AG04449 (cell line): Measurements from ENCODE around the gene MYF5.

Experiments
- CTCF ChIA-PET: fragments of 350-600 bp; formaldehyde crosslinking; extraction: SDS; loops from one replicate; lab custom pipeline; 2021; ENCODE audit warnings: antibody characterized with exemption; lab: Yijun Ruan, JAX
- POLR2A ChIA-PET: fragments of 400-600, 350-600 bp; formaldehyde crosslinking; extraction: SDS; loops from one replicate; lab custom pipeline; 2020; ENCODE audit warnings: antibody characterized with exemption, inconsistent platforms; lab: Yijun Ruan, JAX
- DNase-seq: peaks from one replicate; pipeline ENCODE4 v3.0.0-alpha.2; 2010; ENCODE audit warnings: low read depth, low spot score
- H3K4me3 ChIP-seq: 2 replicates; pipeline ENCODE4 v1.5.1; 2011; ENCODE audit warnings: low read depth, mild to moderate bottlenecking, control low read depth, low read length
- TF ChIP-seq, protein P1 (sequence below): IDR thresholded peaks from one replicate; pipeline ENCODE4 v1.5.1; 2011; ENCODE audit warnings: mild to moderate bottlenecking, moderate library complexity, low read length, control low read depth, inconsistent platforms; ENCODE audit not compliant: insufficient read depth; ENCODE audit errors: missing control alignments

The MYF5 gene

DNA sequence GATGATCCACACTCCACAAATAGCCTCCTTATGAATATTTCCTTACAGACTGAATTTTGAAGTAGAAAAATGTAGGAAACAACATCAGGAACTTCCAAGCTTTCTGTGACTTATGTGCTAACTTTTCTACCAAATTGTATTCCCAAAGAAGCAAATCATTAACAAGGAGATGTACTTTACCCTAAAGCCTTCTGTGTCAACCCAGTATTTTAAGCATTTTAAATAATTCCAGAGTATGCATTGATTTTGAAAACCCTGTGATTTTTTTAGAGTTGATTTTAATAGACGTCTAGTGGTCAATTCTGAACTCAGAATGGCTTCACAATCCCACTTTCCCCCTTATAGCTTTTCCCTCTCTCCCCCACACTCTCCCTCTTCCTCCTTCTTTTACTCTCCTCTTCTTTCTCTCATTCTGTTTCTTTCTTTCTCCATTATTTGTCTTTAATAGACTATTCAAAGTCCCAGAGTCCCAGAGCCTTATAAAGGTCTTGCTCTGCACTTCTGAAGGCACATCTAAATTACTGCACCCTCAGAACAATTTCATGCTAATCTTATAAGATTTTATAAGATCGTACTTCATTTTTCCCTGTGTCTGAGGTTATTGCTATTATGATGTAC, 19.3 kb upstream of the MYF5 start:
- TF ChIP-seq, protein P1, sequence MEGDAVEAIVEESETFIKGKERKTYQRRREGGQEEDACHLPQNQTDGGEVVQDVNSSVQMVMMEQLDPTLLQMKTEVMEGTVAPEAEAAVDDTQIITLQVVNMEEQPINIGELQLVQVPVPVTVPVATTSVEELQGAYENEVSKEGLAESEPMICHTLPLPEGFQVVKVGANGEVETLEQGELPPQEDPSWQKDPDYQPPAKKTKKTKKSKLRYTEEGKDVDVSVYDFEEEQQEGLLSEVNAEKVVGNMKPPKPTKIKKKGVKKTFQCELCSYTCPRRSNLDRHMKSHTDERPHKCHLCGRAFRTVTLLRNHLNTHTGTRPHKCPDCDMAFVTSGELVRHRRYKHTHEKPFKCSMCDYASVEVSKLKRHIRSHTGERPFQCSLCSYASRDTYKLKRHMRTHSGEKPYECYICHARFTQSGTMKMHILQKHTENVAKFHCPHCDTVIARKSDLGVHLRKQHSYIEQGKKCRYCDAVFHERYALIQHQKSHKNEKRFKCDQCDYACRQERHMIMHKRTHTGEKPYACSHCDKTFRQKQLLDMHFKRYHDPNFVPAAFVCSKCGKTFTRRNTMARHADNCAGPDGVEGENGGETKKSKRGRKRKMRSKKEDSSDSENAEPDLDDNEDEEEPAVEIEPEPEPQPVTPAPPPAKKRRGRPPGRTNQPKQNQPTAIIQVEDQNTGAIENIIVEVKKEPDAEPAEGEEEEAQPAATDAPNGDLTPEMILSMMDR: no peak
- CTCF ChIA-PET: interaction anchor here (1.2 kb wide), 1 partner anchor 13 kb away, joined by 4 read pairs; no protein-coding TSS in a partner anchor
- no peak for DNase-seq
- POLR2A ChIA-PET: no interaction called here
- H3K4me3 ChIP-seq: no peak overlapping the region

DNA sequence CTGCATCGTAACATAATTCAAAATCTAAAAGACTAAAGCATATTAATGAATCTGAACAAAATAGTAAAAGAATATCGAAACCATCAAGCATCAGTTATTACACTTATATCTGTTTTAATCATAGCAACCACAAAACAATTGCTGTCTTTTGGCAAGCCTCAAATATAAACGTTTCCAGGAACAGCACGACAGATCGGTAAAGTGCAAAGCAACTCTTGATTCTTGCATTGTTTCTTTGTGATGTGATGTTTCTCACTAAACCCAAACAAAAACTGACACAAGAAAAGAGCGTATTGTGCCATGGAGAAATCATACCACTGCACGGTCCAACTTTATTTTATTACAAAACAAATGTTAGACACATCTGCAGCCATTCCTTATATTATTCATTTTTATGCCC, 18.5 kb upstream of the MYF5 start:
- TF ChIP-seq, protein P1: no peak
- ChIA-PET POLR2A (no interaction called here), CTCF (no interaction called here)
- no peak overlapping the region for H3K4me3 ChIP-seq
- no peak for DNase-seq

- TF ChIP-seq, protein P1: no peak
- no peak overlapping the region for H3K4me3 ChIP-seq
- ChIA-PET CTCF (no interaction called here), POLR2A (no interaction called here)
- DNase-seq: no peak
Observed at GRCh38 chr12:80698847-80699542, 17.7 kb upstream of the MYF5 start.

DNA sequence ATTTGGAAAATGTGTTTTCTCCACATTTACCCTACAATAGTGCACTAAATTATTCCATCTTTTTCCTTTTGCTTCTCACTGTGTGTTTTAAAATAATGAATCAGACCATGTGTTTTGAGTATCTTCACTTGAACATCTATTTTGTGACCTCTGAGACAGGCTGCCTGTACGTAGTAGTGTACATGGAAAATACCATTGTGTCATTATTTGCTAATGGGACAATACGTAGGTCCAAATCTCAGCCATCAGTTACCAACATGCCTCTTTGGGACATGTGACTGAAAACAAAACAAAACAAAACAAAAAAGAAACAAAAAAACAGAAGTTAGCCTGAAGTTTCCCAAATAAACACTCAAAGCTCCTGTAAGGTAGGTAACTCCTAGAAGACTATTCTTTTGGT, 16.4 kb upstream of the MYF5 start:
- TF ChIP-seq, protein P1: no peak
- ChIA-PET CTCF (no interaction called here), POLR2A (no interaction called here)
- no peak for DNase-seq
- H3K4me3 ChIP-seq: no peak overlapping the region

- no peak overlapping the region for H3K4me3 ChIP-seq
- ChIA-PET POLR2A (no interaction called here), CTCF (interaction anchor here (1.4 kb wide), 1 partner anchor 11 kb away, joined by 4 read pairs; no protein-coding TSS in a partner anchor)
- no peak for DNase-seq
- TF ChIP-seq, protein P1: no peak
Observed at GRCh38 chr12:80701388-80701787, 15.3 kb upstream of the MYF5 start.
